ES-I3 (cell line): ENCODE measurements around the gene IQCH.

Experiments used
- H3K36me3 ChIP-seq: 2 replicates; pipeline ENCODE4 v1.6.1; 2013; ENCODE audit warnings: mild to moderate bottlenecking, low read length, control low read depth, moderate library complexity; ENCODE audit not compliant: insufficient read depth
- H3K4me1 ChIP-seq: 2 replicates; pipeline ENCODE4 v1.6.1; 2013; ENCODE audit warnings: mild to moderate bottlenecking, control low read depth, low read length; ENCODE audit not compliant: insufficient read depth
- H3K9ac ChIP-seq: 2 replicates; pipeline ENCODE4 v1.6.1; 2013; ENCODE audit warnings: low read depth, mild to moderate bottlenecking, low read length, moderate library complexity
- H3K9me3 ChIP-seq: 2 replicates; pipeline ENCODE4 v1.6.1; 2013; ENCODE audit warnings: mild to moderate bottlenecking, low read length, moderate library complexity; ENCODE audit not compliant: control insufficient read depth, insufficient read depth

IQCH gene

GRCh38 chr15:67300266-67301025 is 45.9 kb downstream of the IQCH start:
- H3K9me3 ChIP-seq: no peaks in the 10 kb centered on the region
- peaks cover 6% of the 10 kb centered on the region; the same call in 1 of the 2 replicates for H3K4me1 ChIP-seq
- H3K36me3 ChIP-seq: no peaks in the 10 kb centered on the region
- no peak overlapping the region for H3K9ac ChIP-seq

GRCh38 chr15:67303490-67304363 is 49.1 kb downstream of the IQCH start:
- H3K4me1 ChIP-seq: 0 out of 2 replicates have a peak, but pooled peaks cover 6% of the 10 kb centered on the region
- no peaks in the 10 kb centered on the region for H3K9me3 ChIP-seq
- H3K36me3 ChIP-seq: no peaks in the 10 kb centered on the region
- no peak overlapping the region for H3K9ac ChIP-seq

GRCh38 chr15:67304778-67305177 is 50.2 kb downstream of the IQCH start:
- H3K4me1 ChIP-seq: 0 out of 2 replicates have a peak, but pooled peaks cover 6% of the 10 kb centered on the region
- H3K36me3 ChIP-seq: no peaks in the 10 kb centered on the region
- H3K9ac ChIP-seq: no peak overlapping the region
- no peaks in the 10 kb centered on the region for H3K9me3 ChIP-seq

DNA sequence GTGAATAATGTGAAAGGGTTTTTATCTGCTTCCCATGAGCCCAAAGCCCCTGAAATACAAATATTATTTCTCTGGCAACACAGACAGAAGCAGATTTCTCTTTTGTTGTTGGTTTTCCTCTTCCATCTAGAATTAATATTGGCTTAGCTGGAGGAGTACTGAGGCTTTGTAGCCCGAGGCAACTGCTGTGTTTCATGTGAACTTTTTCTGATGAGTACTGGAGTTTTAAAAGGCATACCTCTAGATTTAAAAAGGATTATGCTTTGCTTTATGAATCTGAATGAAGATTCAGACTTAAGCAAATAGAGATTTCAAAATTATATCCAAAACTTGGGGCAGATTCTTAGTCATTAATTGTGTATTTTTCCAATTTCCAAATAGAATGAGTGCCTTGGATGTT is 50.9 kb downstream of the IQCH start:
- Histone ChIP-seq H3K4me1 (0 out of 2 replicates have a peak, but pooled peaks cover 6% of the 10 kb centered on the region), H3K9ac (no peak overlapping the region), H3K36me3 (no peaks in the 10 kb centered on the region), H3K9me3 (no peaks in the 10 kb centered on the region)

GRCh38 chr15:67307156-67307555 is 52.6 kb downstream of the IQCH start:
- Histone ChIP-seq H3K9me3 (no peaks in the 10 kb centered on the region), H3K36me3 (no peaks in the 10 kb centered on the region), H3K9ac (no peak overlapping the region), H3K4me1 (0 out of 2 replicates have a peak, but pooled peaks cover 6% of the 10 kb centered on the region)

- Histone ChIP-seq H3K9ac (no peak overlapping the region), H3K36me3 (no peaks in the 10 kb centered on the region), H3K9me3 (no peaks in the 10 kb centered on the region), H3K4me1 (0 out of 2 replicates have a peak, but pooled peaks cover 6% of the 10 kb centered on the region)
Measured at GRCh38 chr15:67307889-67308597, 53.5 kb downstream of the IQCH start.

DNA sequence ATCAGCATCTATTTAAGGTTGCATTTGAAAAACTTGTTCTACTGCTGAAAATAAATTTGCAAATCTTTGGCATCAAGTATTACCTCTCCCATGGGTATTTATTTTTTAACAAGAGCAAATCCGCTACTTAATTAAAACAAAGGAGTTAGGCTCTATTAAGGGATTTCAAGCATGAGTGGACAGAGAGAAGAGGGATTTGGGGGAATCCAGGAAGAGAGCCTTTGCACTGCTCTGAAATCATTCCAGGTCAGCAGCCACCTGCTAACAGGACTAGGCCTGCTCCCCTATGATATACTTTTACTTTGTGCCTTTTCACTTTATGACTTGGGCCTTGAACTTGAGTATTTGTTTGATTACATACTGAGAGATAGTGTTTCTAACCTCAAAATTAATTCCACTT is 57.1 kb downstream of the IQCH start:
- Histone ChIP-seq H3K4me1 (0 out of 2 replicates have a peak, but pooled peaks cover 6% of the 10 kb centered on the region), H3K9me3 (no peaks in the 10 kb centered on the region), H3K36me3 (no peaks in the 10 kb centered on the region), H3K9ac (no peak overlapping the region)

DNA sequence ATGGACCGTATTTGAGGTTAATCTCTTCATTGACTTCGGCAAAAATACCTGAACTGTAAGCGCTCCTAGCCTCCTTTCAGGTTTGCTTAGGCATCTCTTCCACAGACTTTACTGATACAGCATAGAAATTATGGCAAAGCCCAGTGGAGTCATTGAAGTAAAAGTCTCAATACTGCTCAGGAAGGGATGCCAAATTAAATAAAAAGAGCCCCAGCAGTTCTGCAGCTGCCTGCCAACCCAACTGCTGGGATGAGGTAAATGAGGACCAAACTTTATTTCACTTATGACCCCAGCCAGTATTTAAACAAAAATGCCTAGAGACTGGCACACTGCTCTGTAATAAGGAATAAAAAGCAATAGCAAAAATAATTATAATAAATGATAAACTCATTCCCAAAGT is 65.4 kb downstream of the IQCH start:
- no peaks in the 10 kb centered on the region for H3K4me1 ChIP-seq
- H3K9ac ChIP-seq: no peak overlapping the region
- H3K9me3 ChIP-seq: peaks cover 4% of the 10 kb centered on the region; the same call in 1 of the 2 replicates
- H3K36me3 ChIP-seq: no peaks in the 10 kb centered on the region

DNA sequence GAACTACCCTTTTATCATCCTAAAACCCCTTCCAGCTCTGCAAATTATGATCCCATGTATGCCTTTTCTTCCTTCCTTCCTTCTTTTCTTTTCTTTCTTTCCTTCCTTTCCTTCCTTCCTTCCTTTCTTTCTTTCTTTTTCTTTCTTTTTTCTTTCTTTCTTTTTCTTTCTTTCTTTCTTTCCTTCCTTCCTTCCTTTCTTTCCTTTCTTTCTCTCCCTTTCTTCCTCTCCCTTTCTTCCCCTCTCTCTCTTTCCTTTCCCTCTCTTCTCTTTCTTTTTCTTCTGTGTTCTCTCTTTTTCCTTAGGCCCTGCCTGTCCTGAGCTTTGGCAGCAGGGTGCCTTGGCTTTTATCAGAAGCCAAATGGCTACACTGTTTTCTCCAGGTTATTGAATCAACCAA is 66.8 kb downstream of the IQCH start:
- H3K9me3 ChIP-seq: peaks cover 4% of the 10 kb centered on the region; the same call in 1 of the 2 replicates
- no peaks in the 10 kb centered on the region for H3K4me1 ChIP-seq
- H3K36me3 ChIP-seq: no peaks in the 10 kb centered on the region
- H3K9ac ChIP-seq: no peak overlapping the region

GRCh38 chr15:67322481-67322880 is 67.9 kb downstream of the IQCH start:
- Histone ChIP-seq H3K4me1 (no peaks in the 10 kb centered on the region), H3K9ac (no peak overlapping the region), H3K9me3 (peaks cover 4% of the 10 kb centered on the region; the same call in 1 of the 2 replicates), H3K36me3 (no peaks in the 10 kb centered on the region)

- H3K9me3 ChIP-seq: peaks cover 7% of the 10 kb centered on the region; the same call in 1 of the 2 replicates
- H3K9ac ChIP-seq: no peak overlapping the region
- no peaks in the 10 kb centered on the region for H3K4me1 ChIP-seq
- no peaks in the 10 kb centered on the region for H3K36me3 ChIP-seq
Measured at GRCh38 chr15:67327312-67327711, 72.7 kb downstream of the IQCH start.

GRCh38 chr15:67327737-67328136 is 73.2 kb downstream of the IQCH start:
- Histone ChIP-seq H3K4me1 (no peaks in the 10 kb centered on the region), H3K9me3 (peaks cover 5% of the 10 kb centered on the region; the same call in 1 of the 2 replicates), H3K9ac (no peak overlapping the region), H3K36me3 (no peaks in the 10 kb centered on the region)

DNA sequence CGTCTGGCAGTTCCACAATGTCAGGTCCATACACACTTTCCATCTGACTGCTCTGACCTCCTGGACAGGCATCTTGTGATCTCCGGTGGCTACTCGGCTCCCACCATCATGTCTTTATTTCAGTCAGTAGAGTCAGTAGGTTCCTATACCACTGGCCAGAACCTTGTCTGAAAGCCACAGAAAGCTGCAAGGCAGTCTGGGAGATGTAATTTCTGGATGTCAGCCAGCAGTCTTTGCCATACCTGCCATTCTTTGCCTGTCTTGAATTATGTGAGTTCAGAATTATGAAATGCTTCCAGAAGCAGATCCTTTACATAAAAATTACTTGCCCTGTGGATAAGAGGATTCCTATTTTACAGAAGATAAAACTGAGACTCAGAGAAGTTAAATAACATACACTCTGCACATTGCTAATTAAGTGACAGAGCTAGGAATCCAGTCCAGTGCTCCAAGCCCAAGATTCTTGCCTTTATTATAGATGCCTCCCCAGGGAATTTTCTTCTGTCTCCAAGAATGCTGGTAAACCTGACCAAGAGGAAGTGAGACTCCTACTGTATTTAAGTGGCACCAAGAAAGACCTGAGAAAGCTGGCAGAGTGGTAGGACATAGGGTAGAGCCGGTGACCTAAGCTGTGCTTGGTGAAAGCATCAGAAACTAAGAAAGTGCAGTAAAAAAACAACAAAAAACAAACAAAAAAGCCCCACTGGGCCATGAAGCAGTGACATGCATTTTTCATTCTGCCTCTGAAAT is 75.6 kb downstream of the IQCH start:
- no peak overlapping the region for H3K9ac ChIP-seq
- H3K36me3 ChIP-seq: no peaks in the 10 kb centered on the region
- H3K9me3 ChIP-seq: peaks cover 3% of the 10 kb centered on the region; the same call in 1 of the 2 replicates
- H3K4me1 ChIP-seq: no peaks in the 10 kb centered on the region
